ENCODE results near the gene RALBP1. TPM values are rescaled to one million over a fixed set of nuclear protein-coding genes. Genes with fewer than 3 reads are reported as not detected.

RALBP1 gene
- total and polyA plus RNA-seq, 12 donors: 23.1 to 53.8 (median 41.0) TPM

- TF ChIP-seq, protein P1, sequence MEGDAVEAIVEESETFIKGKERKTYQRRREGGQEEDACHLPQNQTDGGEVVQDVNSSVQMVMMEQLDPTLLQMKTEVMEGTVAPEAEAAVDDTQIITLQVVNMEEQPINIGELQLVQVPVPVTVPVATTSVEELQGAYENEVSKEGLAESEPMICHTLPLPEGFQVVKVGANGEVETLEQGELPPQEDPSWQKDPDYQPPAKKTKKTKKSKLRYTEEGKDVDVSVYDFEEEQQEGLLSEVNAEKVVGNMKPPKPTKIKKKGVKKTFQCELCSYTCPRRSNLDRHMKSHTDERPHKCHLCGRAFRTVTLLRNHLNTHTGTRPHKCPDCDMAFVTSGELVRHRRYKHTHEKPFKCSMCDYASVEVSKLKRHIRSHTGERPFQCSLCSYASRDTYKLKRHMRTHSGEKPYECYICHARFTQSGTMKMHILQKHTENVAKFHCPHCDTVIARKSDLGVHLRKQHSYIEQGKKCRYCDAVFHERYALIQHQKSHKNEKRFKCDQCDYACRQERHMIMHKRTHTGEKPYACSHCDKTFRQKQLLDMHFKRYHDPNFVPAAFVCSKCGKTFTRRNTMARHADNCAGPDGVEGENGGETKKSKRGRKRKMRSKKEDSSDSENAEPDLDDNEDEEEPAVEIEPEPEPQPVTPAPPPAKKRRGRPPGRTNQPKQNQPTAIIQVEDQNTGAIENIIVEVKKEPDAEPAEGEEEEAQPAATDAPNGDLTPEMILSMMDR (IDR thresholded peaks at IDR 0.05): no peak
- H3K9me3 ChIP-seq: peaks cover 0 to 44% (median 18%) of the 10 kb centered on the region in 11 donors
- H3K27ac ChIP-seq: no peak overlapping the region
- H3K4me3 ChIP-seq: no peak overlapping the region
- H3K4me1 ChIP-seq: peaks cover 0 to 2% (median 0%) of the 10 kb centered on the region in 9 donors
- no peak for DNase-seq
- no peaks in the 10 kb centered on the region for H3K36me3 ChIP-seq
- intact Hi-C loops (cut with DNase I): no loop called here
- no peak for ATAC-seq
- H3K27me3 ChIP-seq: no peaks in the 10 kb centered on the region
- 83 to 86% methylated on average over 3 of the region's 3 CpGs for WGBS, 2 donors
Observed at GRCh38 chr18:9468998-9469397, 6.3 kb upstream of the RALBP1 start.

GRCh38 chr18:9469685-9470084 lies 5.6 kb upstream of the RALBP1 start:
- peaks cover 0 to 44% (median 18%) of the 10 kb centered on the region in 11 donors for H3K9me3 ChIP-seq
- TF ChIP-seq, protein P1 (IDR thresholded peaks at IDR 0.05): no peak
- H3K4me3 ChIP-seq: no peak overlapping the region
- H3K4me1 ChIP-seq: peaks cover 0 to 8% (median 6%) of the 10 kb centered on the region in 9 donors
- H3K36me3 ChIP-seq: no peaks in the 10 kb centered on the region
- ATAC-seq: no peak
- no peak overlapping the region for H3K27ac ChIP-seq
- no peak for DNase-seq
- intact Hi-C loops (cut with DNase I): loop anchor here in 2 of 10 donors (5.0 to 10.0 kb wide), 2 partner anchors 65 to 137 kb away; partner anchors contain the start of gene TWSG1 (in 1 of the 2)
- no peaks in the 10 kb centered on the region for H3K27me3 ChIP-seq

DNA sequence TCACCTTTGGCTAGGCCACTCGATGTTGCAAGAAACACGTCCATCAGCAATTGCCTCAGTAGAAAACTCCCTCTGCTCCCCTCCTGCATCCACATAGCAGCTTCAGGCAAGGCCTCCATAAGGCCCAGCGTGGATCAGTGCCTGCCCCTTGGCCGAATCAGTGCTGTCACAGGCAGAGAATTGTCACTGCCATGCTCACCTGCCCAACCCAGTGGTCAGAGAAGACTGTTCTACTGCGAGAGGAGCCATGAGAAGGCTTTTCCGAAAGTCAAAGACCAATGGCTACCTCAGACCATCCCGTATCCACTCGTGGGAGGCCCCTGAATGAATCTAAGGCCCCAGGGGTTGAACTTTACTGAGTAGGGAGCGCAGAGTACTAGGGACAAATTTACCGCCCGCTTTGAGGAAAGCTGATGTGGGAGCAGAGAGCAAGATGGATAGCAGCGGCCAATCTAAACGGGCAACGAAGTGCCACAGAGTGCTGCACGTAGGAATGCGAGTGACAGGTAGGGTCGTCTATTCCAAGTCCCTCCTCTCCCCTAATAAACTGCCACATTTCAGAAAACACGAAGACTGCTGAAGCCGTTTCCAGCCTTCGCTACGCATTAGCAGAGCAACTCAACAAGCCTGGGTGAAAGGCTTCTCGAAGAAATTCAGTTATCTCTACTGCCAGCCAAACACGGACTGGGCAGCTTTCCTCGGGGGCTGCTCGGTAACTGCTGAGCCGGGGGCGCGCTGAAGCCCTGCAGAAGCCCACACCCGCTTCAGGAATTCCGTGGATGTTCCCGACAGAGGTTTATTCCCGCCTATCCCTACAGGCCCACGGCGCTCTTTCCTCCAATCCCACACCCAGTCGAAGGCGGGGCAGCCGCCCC lies 968 bp upstream of the RALBP1 start:
- Histone ChIP-seq H3K36me3 (peaks cover 0 to 13% (median 0%) of the 10 kb centered on the region in 9 donors), H3K27me3 (no peaks in the 10 kb centered on the region), H3K4me1 (peaks cover 0 to 29% (median 22%) of the 10 kb centered on the region in 9 donors), H3K27ac (peak overlapping the region; percentile 81 to 97 (median 93)), H3K9me3 (peaks cover 0 to 11% (median 0%) of the 10 kb centered on the region in 11 donors), H3K4me3 (peak overlapping the region; percentile 46 to 98 (median 88))
- 23 to 27% methylated on average over 37 of the region's 37 CpGs for WGBS, 2 donors
- TF ChIP-seq, protein P1 (IDR thresholded peaks at IDR 0.05): peak in 1 of 9 donors; percentile 26
- DNase-seq: peak in 1 of 2 donors; percentile 5
- ATAC-seq: peak; percentile 72 to 90 (median 84)
- intact Hi-C loops (cut with DNase I): loop anchor here in 2 of 10 donors (2.0 to 10.0 kb wide), 3 partner anchors 60 to 142 kb away; partner anchors contain the start of gene TWSG1 (in 2 of the 2)

Data from heart right ventricle (tissue), 16 donors.